NCI-H510A treated with DMSO at 0.1 percent for 48 hours (cell line): ENCODE results near the gene CABCOCO1.
"Not testable (repeated sequence)": the region's sequence is repeated elsewhere in the genome, so short reads cannot be mapped to it uniquely, and the experiment has no call there.

Experiments used
- DNase-seq: peaks from one replicate; lab custom pipeline; 2025; lab: John Stamatoyannopoulos, UW

CABCOCO1 gene

DNA sequence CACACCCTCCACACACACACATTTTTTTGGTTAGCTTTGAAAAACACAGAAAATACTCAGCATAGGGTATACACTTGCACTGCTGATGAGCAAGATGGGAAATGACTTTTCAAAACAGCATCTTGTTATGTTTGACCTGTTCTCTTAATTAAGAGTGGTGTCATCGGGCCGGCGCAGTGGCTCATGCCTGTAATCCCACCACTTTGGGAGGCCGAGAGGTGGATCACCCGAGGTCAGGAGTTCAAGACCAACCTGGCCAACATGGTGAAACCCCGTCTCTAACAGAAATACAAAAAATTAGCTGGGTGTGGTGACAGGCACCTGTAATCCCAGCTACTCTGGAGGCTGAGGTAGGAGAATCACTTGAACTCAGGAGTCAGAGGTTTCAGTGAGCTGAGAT, 56.7 kb downstream of the CABCOCO1 start:
- not testable (repeated sequence) for DNase-seq

DNA sequence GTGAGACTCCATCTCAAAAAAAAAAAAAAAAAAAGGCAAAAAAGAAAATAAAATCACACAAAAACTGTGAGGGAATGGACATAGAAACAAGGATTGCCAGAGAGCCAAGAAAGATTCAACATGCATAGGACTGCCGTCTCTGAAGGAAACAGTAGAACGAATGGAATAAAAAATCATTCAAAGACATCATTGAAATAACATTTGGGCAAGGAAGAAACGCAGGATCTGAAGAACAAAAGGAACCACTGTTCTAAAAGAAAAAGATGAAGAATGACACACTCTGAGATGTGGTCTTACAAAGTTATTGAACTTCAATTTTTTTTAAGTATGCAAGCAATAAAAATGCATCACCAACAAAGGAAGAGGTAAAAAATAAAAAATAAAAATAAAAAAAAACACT, 57.2 kb downstream of the CABCOCO1 start:
- no peak for DNase-seq

GRCh38 chr10:61721431-61721830, 58.7 kb downstream of the CABCOCO1 start:
- DNase-seq, result no peak

GRCh38 chr10:61725221-61725620, 62.5 kb downstream of the CABCOCO1 start:
- DNase-seq, result not testable (repeated sequence)

DNA sequence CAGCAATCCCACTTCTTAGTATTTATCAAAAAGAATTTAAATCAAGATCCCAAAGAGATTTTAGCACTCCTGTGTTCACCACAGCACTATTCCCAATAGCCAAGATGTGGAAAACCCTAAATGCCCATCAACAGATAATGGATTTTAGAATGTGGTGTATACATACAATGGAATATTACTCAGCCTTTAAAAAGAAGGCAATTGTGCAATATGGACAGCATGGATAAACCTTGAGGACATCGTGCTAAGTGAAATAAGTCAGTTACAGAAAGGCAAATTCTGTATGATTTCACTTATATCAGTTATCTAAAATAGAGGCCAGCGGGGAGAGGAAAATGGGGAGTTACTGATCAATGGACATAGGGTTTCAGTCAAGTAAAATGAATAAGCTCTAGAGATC, 66.9 kb downstream of the CABCOCO1 start:
- no peak for DNase-seq

DNA sequence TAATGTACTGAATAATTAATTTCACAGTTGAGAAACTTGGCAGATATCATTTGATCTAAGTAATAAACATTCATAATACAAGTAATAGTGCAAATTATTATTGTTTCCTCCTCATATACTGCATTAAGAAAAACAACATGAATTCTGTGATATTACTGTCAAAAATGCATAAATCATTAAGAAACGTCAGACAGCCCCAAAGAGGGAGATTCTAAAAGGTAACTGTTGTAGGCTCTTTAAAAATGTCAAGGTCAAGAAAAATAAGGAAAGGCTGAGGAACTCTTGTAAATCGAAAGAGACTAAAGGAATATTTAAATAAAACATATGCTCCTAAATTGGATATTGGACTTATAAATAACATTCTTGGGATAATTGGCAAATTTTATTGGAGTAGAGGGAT, 67.9 kb downstream of the CABCOCO1 start:
- DNase-seq, result no peak

DNA sequence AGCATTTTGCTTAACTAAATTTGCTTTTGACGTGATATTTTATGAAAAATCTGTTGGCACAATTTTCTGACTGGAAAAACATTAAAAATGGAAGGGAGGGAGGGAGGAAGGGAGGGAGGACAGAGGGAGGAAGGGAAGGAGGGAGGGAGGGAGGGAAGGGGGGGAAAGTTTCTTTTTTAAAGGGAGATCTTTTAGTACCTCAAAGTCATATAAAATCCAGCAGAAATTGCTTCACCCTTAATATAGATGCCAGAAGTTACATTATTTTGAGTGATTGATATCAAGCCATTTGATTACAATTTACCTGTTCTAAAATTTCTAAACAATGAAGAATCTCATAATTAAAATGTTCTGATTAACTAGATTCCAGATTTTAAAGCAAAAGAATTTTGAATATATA, 68.9 kb downstream of the CABCOCO1 start:
- DNase-seq, result no peak

GRCh38 chr10:61732629-61733278, 70.0 kb downstream of the CABCOCO1 start:
- no peak for DNase-seq

DNA sequence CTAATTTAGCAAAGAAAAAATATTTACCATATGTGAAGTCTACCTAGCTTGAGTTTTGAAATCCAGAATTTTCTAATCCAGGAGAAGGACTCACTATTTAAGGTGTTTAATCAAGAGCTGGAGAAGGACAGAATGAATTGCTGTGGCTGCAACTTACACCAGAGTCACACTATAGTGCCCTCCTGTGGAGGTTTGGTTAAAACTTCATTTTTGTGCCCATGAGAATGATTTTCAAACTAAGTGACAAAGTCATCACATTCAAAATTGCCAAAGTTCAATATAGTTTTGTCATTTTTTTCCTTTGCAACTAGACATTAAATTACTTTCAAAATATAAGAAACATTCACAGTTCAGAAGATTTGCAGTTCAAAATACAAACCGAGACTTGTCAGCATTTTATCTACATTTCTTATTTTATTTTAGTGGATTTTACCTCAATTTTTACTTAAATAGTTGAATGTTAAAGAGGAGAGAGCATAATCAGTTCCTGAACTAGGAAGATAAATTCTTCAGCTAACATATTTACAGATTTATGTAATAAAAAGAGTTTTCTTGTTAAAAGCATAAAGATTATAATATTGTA, 70.7 kb downstream of the CABCOCO1 start:
- peak; percentile 37 for DNase-seq

DNA sequence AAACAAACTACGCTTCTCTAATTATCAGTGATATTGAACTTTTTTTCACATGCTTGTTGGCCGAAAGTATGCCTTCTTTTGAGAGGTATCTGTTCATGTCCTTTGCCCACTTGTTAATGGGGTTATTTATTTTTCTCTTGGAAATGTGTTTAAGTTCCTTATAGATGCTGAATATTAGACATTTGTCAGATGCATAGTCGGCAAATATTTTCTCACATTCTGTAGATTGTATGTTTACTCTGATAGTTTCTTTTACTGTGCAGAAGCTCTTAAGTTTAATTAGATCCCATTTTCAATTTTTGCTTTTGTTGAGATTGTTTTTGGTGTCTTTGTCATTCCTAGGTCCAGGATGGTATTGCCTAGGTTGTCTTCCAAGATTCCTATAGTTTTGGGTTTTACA, 73.2 kb downstream of the CABCOCO1 start:
- no peak for DNase-seq

DNA sequence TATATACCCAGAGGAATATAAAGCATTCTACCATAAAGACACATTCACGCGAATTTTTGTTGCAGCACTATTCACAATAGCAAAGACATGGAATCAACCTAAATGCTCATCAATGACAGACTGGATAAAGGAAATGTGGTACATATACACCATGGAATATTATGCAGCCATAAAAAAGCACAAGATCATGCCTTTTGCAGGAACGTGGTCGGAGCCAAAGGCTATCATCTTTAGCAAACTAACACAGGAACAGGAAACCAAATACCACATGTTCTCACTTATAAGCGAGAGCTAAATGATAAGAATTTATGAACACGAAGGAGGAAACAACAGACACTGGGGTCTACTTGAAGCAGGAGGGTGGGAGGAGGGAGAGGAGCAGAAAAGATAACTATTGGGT, 74.7 kb downstream of the CABCOCO1 start:
- not testable (repeated sequence) for DNase-seq

- DNase-seq, result no peak
These were observed 80.1 kb downstream of the CABCOCO1 start for GRCh38 chr10:61742812-61743211.

DNA sequence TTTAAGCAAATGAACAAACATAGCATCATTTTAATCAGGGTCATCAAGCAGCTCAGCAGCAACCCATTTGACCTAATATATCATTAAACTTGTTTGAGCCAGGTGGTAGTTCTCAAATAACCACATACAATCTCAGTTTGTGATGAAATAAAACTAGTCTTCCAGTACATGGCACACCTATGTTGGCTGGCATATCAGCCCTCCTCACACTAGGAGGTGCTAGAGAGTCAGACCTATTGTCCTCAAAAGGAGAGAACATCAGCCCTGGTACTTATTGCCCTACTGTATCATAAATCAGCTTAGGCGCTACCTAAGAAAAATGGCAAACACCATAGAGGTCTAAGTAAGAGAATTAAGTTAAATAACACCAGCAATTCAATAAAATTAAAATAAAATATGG, 81.7 kb downstream of the CABCOCO1 start:
- no peak for DNase-seq

- DNase-seq, result no peak
These were observed 83.6 kb downstream of the CABCOCO1 start for GRCh38 chr10:61746377-61746776.

DNA sequence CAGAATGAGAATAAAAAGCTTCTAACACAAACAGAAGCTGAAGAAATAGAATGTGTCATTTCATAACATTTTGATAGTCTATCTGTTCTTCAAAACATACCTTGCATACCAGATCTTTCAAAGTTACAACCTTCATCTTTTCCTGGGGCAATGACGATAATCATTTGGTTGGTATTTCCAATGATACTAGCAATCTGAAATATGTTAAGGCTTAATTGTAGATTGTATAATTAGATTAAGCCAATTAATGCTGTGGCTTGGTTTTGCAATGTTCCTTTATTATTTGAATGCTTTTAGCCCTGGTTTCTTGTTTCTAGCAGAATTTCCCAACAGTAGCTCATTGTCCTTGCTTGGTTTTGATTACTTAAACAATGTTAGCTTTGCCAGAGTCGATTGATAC, 84.6 kb downstream of the CABCOCO1 start:
- no peak for DNase-seq

- DNase-seq, result no peak
These were observed 86.6 kb downstream of the CABCOCO1 start for GRCh38 chr10:61749291-61749690.

- peak; percentile 3 for DNase-seq
These were observed 88.3 kb downstream of the CABCOCO1 start for GRCh38 chr10:61750943-61751471.

DNA sequence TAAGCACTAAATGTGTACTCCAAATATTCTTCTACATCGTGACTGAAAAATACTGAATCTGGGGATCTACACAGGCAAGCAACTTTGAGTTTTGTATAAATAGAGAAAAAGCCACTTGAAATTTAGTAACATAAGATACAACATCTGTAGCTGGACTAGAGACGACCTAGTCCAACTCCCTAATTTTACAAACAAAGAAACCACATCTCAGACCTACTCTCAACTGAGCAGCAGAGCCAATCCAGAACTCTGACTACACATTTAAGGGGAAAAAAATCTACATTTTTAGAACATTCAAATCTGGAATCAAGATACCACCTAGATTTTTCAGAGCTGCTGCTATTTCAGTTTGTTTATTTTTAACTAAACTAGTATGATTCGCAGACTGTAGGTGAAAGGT, 88.9 kb downstream of the CABCOCO1 start:
- no peak for DNase-seq

GRCh38 chr10:61752111-61753011, 89.6 kb downstream of the CABCOCO1 start:
- DNase-seq, result no peak

GRCh38 chr10:61753453-61753852, 90.7 kb downstream of the CABCOCO1 start:
- no peak for DNase-seq

DNA sequence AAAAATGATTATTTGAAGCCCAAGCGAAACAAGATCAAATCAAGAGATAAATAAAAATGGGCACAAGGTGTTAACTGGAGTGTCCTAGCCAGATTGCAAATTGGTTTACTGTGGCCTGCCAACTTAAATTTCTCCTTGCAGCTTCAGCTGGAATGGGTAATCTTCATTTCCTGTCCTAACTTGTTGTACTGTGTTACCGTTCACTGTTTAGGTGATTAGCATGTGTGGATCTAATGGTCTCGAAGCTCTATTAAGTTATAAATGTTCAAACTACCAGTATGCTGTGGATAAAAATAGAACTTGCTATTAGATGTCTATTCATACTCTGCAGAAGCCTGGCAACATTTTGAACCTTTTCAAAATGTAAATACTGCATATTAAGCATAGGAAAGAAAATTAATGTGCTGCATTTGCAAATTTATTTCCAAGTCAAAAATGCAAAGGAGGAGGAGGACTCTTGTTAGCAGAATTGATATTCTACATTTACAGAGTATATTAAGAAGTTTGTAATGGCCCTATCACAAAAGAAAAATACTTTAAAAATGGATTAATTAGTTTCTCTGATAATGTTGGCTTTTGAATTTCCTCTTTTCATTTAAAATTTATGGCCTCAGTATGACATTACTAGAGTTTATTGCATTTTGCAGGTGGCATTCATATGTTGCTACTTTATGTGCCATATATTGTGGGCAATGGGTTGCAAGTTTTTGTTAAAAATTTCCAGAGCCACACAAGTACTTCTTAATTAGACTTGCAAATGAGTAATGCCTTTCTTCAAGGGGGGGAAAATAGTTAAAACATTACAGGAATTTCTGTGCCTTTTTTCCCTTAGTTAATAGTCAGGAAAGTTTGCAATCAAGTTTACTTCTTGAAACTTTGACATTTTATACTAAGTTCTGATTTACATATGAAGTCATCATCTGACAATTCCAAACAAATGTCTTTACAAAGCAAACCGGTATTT, 92.1 kb downstream of the CABCOCO1 start:
- no peak for DNase-seq

DNA sequence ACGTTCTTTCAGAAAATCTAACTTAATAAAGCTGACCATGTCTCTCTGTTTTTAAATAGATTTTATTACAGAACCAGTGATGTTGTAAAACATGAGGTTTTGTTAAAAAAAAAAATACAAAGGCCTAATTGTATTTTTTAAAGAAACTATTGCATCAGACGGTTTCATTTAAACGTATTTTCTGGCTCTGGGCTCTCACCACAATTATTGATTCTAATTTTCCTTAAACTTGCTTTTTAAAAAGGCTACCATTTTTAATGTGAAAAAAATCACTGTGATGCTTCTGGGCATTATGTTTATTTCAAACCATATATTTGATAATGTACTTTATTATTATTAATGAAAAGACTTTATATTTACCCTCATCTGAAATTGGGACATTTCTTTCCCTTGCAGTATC, 94.3 kb downstream of the CABCOCO1 start:
- no peak for DNase-seq
